Esophagus (tissue), 2 donors: Measurements from ENCODE around the gene CSH2. TPM values are rescaled to one million over a fixed set of nuclear protein-coding genes. Genes with fewer than 3 reads are reported as not detected.
"Not testable (repeated sequence)": the region's sequence is repeated elsewhere in the genome, so short reads cannot be mapped to it uniquely, and the experiment has no call there.

Source experiments
- H3K27ac ChIP-seq, 2 donors: one replicate each; pipeline ENCODE4 v1.5.1; 2013; ENCODE audit warnings: low read depth in 2 of 2, mild to moderate bottlenecking in 2 of 2, inconsistent platforms in 1 of 2, low read length in 1 of 2, moderate library complexity in 1 of 2
- H3K27me3 ChIP-seq, 2 donors: one replicate each; pipeline ENCODE4 v1.6.1; 2013; ENCODE audit warnings: low read length in 2 of 2, control low read depth in 1 of 2, mild to moderate bottlenecking in 1 of 2; ENCODE audit not compliant: insufficient read depth in 2 of 2, control insufficient read depth in 1 of 2
- H3K36me3 ChIP-seq, 2 donors: one replicate each; pipeline ENCODE4 v1.6.1; 2013; ENCODE audit warnings: low read length in 1 of 2; ENCODE audit not compliant: control insufficient read depth in 2 of 2, insufficient read depth in 2 of 2
- H3K4me1 ChIP-seq, 2 donors: one replicate each; pipeline ENCODE4 v1.6.1; 2013; ENCODE audit warnings: low read length in 1 of 2; ENCODE audit not compliant: control insufficient read depth in 2 of 2, insufficient read depth in 2 of 2
- H3K4me3 ChIP-seq, 2 donors: one replicate each; pipeline ENCODE4 v1.5.1; 2013; ENCODE audit warnings: low read length in 2 of 2, mild to moderate bottlenecking in 2 of 2, low read depth in 1 of 2, moderate library complexity in 1 of 2
- H3K9me3 ChIP-seq, 2 donors: one replicate each; pipeline ENCODE4 v1.6.1; 2013; ENCODE audit warnings: mild to moderate bottlenecking in 2 of 2, low read depth in 1 of 2, low read length in 1 of 2, moderate library complexity in 1 of 2; ENCODE audit not compliant: control insufficient read depth in 2 of 2, insufficient read depth in 1 of 2
- WGBS, 2 donors: extraction: QIAGEN DNeasy Blood & Tissue Kit; methylation state at CpG; one replicate each; pipeline ENCODE4 v1.1.7; 2013; 5-methylcytosine and 5-hydroxymethylcytosine counted together
- polyA plus RNA-seq, 2 donors: library from polyadenylated mRNA; stranded (reverse); fragments of 200-250 nt; gene quantifications; one replicate each; pipeline ENCODE4 v1.2.3, GENCODE V29; 2013
- donor health status: healthy with polysubstance abuse.
- donor health status: Bipolar disorder and iron deficiency.

Gene CSH2
- polyA plus RNA-seq, 2 donors = not detected

DNA sequence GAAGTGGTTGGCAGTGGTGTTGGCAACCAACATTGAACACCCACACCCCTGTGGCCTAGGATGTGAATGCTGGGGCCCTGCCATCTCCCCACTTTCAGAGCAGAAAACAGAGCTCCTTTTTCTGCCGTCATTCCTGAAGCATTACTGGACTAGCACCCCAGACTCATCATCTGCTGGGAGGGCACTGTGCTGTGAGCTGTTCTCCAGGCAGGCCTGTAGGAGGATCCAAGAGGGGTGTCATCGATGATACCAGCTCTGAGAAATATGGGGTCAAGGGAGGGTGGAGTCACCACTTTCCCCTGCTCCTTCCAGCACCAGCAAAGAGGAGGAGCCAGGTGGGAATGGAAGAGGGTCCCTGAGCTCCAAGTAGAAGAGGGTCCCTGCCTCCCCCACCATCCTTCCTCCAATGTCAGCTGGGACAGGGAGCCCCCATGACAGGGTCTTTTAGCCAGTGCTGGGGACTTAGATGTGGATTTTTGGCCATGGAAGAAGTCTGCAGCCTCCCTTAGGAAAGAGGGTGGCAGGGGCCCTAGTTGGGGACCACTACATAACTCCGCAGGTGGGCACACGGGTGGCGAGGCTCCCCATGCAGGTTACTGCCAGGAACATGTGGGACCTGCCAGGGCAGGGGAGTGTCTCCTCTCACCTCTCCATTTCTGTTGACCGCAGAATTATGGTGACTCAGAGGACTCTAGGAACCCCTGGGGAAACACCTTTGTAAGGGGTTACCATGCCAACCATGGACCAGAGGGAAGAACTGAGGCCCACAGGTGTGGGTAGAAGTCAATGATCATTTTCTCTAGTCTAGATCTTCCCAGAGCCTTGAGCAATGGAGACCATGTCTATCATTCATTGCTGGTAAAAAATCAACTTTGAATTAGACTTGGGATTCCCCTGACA is 25.7 kb upstream of the CSH2 start:
- WGBS, 2 donors = 72 to 74% methylated on average over 6 of the region's 6 CpGs
- H3K27ac ChIP-seq, H3K9me3 ChIP-seq, H3K4me3 ChIP-seq, H3K36me3 ChIP-seq, H3K4me1 ChIP-seq, H3K27me3 ChIP-seq: not testable (repeated sequence)

DNA sequence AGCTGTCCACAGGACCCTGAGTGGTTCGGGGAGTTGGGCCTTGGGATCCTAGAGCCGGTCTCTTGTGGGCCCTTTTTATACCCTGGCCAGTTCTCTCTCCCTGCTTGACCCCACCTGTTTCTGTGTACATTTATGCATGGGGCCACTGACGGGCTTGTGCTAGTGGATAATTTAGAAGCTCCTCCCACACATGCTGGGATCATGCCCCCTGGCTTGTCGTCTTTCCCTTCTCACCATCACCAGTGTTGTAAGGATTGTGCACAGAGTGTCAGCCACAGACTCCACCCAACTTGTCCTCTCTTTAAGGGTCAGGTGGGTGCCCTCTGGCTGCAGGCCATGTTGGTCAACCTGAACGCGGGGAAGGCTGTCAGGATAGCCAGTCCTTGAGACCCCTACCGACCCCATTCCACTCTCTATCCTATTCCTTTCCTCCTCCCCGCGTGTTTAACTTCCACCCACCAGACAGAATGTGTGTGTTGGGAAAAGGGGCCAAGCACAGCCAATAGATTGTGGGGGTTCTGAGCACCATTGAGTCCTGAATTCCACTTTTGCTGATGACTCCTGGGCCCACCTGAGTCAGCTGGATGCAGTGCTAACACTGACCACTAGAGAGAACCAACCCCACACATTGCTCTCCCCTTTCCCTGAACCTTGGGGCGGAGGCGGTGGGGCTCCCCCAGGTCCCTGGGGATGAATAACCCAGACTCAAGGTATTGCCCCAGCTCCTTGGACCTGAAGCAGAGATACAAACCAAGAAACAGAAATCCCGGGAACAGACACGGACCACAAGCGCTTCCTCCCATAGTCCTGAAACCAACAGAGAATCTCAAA is 23.3 kb upstream of the CSH2 start, which contains the start of gene CSH1:
TSS of gene CSH1 (minus strand) at position 51 of the 831 bp plus-strand sequence. CDS start 63 bp downstream, outside the sequence.
- not testable (repeated sequence) for H3K4me3 ChIP-seq, H3K9me3 ChIP-seq, H3K27me3 ChIP-seq, H3K36me3 ChIP-seq, H3K4me1 ChIP-seq, H3K27ac ChIP-seq
- WGBS, 2 donors = 89 to 98% methylated on average over 8 to 9 of the region's 14 CpGs

- not testable (repeated sequence) for H3K27ac ChIP-seq, H3K4me3 ChIP-seq, H3K27me3 ChIP-seq, H3K36me3 ChIP-seq, H3K9me3 ChIP-seq, H3K4me1 ChIP-seq
- 91 to 92% methylated on average over 4 to 10 of the region's 10 CpGs for WGBS, 2 donors
These were observed 21.3 kb upstream of the CSH2 start for GRCh38 chr17:63894821-63895220.

GRCh38 chr17:63894021-63894420 is 20.5 kb upstream of the CSH2 start:
- WGBS, 2 donors = 61 to 62% methylated on average over 3 of the region's 3 CpGs
- H3K27me3 ChIP-seq, H3K27ac ChIP-seq: not testable (repeated sequence)

GRCh38 chr17:63892316-63893037 is 19.0 kb upstream of the CSH2 start:
- WGBS, 2 donors = 51 to 69% methylated on average over 10 to 11 of the region's 11 CpGs

More at GRCh38 chr17:63894021-63894420, 20.5 kb upstream of the CSH2 start:
- not testable (repeated sequence) for H3K9me3 ChIP-seq, H3K36me3 ChIP-seq, H3K4me3 ChIP-seq, H3K4me1 ChIP-seq

DNA sequence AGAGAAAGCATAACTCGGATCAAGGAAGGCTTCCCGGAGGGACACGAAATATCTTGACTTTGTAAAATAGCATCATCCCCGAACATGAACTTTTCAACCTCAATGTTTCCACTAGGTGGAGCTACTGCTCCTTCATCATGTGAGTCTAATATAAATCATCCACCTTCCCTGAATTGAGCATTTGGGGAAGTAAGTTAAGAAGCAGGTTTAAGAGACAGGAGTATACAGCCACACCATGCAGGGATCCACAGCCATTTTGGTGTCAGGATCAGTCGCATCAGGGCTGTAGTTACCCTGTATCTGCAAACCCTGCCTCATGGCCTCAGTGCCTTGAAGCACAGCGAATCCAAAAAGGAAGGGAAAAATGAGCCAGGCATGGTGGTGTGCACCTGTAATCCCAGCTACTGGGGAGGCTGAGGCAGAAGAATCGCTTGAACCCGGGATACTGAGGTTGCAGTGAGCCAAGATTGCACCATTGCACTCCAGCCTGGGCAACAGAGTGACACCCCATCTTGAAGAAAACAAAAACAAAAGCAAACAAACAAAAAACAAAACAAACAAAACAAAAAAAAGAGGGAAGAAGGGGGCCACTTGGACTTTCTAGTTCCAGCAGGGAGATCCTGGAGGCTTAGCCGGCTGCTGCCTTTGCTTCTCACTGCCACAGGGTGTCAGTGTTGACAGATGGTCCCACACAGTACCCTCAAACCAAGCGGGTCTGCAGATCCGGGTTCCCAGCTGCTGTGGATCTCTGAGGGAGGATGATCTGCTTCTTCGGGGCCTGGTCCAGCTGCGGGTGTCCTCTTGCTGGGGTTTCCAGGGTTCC is 15.8 kb upstream of the CSH2 start:
- H3K4me1 ChIP-seq, H3K36me3 ChIP-seq, H3K4me3 ChIP-seq, H3K27me3 ChIP-seq, H3K27ac ChIP-seq, H3K9me3 ChIP-seq: not testable (repeated sequence)
- WGBS, 2 donors = 34 to 40% methylated on average over 13 of the region's 13 CpGs

More at GRCh38 chr17:63892316-63893037, 19.0 kb upstream of the CSH2 start:
- H3K4me3 ChIP-seq, H3K36me3 ChIP-seq, H3K27ac ChIP-seq, H3K4me1 ChIP-seq, H3K27me3 ChIP-seq, H3K9me3 ChIP-seq: not testable (repeated sequence)

DNA sequence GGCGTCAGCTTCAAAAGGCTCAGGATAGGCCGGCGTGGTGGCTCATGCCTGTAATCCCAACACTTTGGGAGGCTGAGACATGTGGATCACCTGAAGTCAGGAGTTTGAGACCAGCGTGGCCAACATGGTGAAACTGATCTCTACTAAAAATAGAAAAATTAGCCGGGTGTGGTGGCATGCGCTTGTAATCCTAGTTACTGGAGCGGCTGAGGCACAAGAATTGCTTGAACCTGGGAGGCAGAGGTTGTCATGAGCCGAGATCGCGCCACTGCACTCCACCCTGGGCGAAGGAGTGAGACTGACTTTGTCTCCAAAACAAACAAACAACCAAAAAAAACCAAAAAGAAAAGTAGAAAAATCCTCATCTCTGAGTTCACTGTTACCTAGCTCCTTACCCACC is 11.6 kb upstream of the CSH2 start:
- 81 to 90% methylated on average over 11 of the region's 11 CpGs for WGBS, 2 donors
- not testable (repeated sequence) for H3K4me3 ChIP-seq, H3K36me3 ChIP-seq, H3K4me1 ChIP-seq, H3K27ac ChIP-seq, H3K27me3 ChIP-seq, H3K9me3 ChIP-seq

DNA sequence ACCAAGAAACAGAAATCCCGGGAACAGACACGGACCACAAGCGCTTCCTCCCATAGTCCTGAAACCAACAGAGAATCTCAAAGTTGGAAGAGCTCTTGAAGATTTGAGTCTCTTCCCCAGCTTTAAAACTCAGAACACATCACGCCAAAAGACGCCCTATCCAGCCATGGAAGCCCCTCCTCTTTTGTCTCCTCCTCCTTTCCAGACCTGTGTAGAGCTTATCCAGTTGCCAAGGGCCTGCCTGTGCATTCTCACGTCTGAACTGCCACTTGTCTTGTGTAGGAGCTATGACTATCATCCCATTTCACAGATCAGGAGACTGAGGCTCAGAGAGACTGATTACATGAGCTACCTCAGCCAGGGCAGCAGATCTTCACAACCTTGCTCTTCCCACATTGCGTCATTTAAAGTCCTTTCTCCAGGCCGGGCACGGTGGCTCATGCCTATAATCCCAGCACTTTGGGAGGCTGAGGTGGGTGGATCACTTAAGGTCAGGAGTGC is 9.2 kb upstream of the CSH2 start:
- 79 to 82% methylated on average over 9 of the region's 9 CpGs for WGBS, 2 donors
- not testable (repeated sequence) for H3K36me3 ChIP-seq, H3K4me1 ChIP-seq, H3K27me3 ChIP-seq, H3K27ac ChIP-seq, H3K9me3 ChIP-seq, H3K4me3 ChIP-seq
